Astrocyte (in vitro differentiated cells and primary cell): ENCODE measurements around the gene DPF3. TPM values are rescaled to one million over a fixed set of nuclear protein-coding genes. Genes with fewer than 3 reads are reported as not detected.

Experiments used
- DNase-seq: peaks from one replicate; pipeline ENCODE4 v3.0.0-alpha.2; 2010; ENCODE audit warnings: low read depth
- FAIRE-seq: peaks from 2 replicates; lab custom pipeline; 2011; peaks lifted over from hg19 to GRCh38; lab: Jason Lieb, UNC
- H2AFZ ChIP-seq: 2 replicates; pipeline ENCODE4 v1.6.0; 2012; ENCODE audit warnings: low read depth, low read length, inconsistent platforms
- H3K27ac ChIP-seq: 2 replicates; pipeline ENCODE4 v1.5.1; 2011; ENCODE audit warnings: low read depth, low read length, inconsistent platforms
- H3K27me3 ChIP-seq: 2 replicates; pipeline ENCODE4 v1.6.0; 2011; ENCODE audit warnings: low read length, inconsistent platforms; ENCODE audit not compliant: insufficient read depth
- H3K36me3 ChIP-seq: 2 replicates; pipeline ENCODE4 v1.5.1; 2011; ENCODE audit warnings: low read length, inconsistent platforms; ENCODE audit not compliant: insufficient read depth
- H3K4me1 ChIP-seq: 2 replicates; pipeline ENCODE4 v1.5.1; 2011; ENCODE audit warnings: low read length, inconsistent platforms; ENCODE audit not compliant: insufficient read depth
- H3K4me2 ChIP-seq: 2 replicates; pipeline ENCODE4 v1.6.0; 2012; ENCODE audit warnings: low read length, inconsistent platforms
- H3K4me3 ChIP-seq: 2 replicates; pipeline ENCODE4 v1.5.1; 2011; ENCODE audit warnings: low read depth, mild to moderate bottlenecking, low read length, inconsistent platforms; ENCODE audit not compliant: insufficient read depth
- H3K79me2 ChIP-seq: 2 replicates; pipeline ENCODE4 v1.6.0; 2012; ENCODE audit warnings: mild to moderate bottlenecking, low read length, inconsistent platforms; ENCODE audit not compliant: insufficient read depth
- H3K9ac ChIP-seq: 2 replicates; pipeline ENCODE4 v1.6.0; 2012; ENCODE audit warnings: mild to moderate bottlenecking, low read length, inconsistent platforms
- H3K9me3 ChIP-seq: 2 replicates; pipeline ENCODE4 v1.5.1; 2012; ENCODE audit warnings: low read depth, mild to moderate bottlenecking, low read length, inconsistent platforms; ENCODE audit not compliant: insufficient read depth
- H4K20me1 ChIP-seq: 2 replicates; pipeline ENCODE4 v1.6.0; 2012; ENCODE audit warnings: low read length, inconsistent platforms; ENCODE audit not compliant: insufficient read depth
- H3K27ac Mint-ChIP-seq: one replicate; pipeline ENCODE4 v1.8.0; 2021; ENCODE audit warnings: mild to moderate bottlenecking, mixed read lengths; ENCODE audit not compliant: unreplicated experiment
- H3K27me3 Mint-ChIP-seq: one replicate; pipeline ENCODE4 v1.8.0; 2021; ENCODE audit warnings: low read depth, mixed read lengths; ENCODE audit not compliant: unreplicated experiment
- H3K36me3 Mint-ChIP-seq: one replicate; pipeline ENCODE4 v1.8.0; 2021; ENCODE audit warnings: low read depth, mixed read lengths; ENCODE audit not compliant: unreplicated experiment
- H3K4me1 Mint-ChIP-seq: one replicate; pipeline ENCODE4 v1.8.0; 2021; ENCODE audit warnings: low read depth, mixed read lengths; ENCODE audit not compliant: unreplicated experiment
- H3K4me3 Mint-ChIP-seq: one replicate; pipeline ENCODE4 v1.8.0; 2021; ENCODE audit warnings: mild to moderate bottlenecking, moderate library complexity, mixed read lengths; ENCODE audit not compliant: unreplicated experiment
- H3K9me3 Mint-ChIP-seq: one replicate; pipeline ENCODE4 v1.8.0; 2021; ENCODE audit warnings: mild to moderate bottlenecking, mixed read lengths; ENCODE audit not compliant: unreplicated experiment
- EZH2 ChIP-seq: IDR thresholded peaks from 2 replicates; pipeline ENCODE4 v1.6.1; 2012; ENCODE audit warnings: mild to moderate bottlenecking, low read length, inconsistent platforms; ENCODE audit not compliant: insufficient read depth
- total RNA-seq: library from RNA; stranded (reverse); gene quantifications from 2 replicates; pipeline ENCODE4 v1.2.1, GENCODE V29; 2021
- TF ChIP-seq, protein P1 (sequence below): IDR thresholded peaks from 2 replicates; pipeline ENCODE4 v1.5.1; 2011; ENCODE audit warnings: low read depth, mild to moderate bottlenecking, inconsistent platforms, low read length, moderate library complexity; ENCODE audit not compliant: insufficient read depth

The DPF3 gene
- total RNA-seq, 1 donor from 2014 or later = 2.4 TPM

DNA sequence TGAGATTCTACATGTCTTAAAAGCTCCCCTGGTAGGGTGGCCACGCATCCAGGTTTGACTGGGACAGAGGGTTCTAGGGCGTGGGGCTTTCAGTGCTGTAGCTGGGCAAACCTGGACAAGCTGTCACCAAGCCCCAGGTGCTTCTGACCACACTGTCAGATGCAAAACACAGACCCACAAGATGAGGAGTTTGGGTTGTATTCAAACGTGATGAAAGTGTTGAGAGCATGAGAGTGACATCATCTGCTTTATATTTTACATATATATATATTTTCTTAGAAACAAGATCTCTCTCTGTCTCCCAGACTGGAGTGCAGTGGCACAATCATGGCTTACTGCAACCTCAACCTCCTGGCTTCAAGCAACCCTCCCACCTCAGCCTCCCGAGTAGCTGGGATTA, 210.1 kb downstream of the DPF3 start:
- H3K9me3 ChIP-seq = no peaks in the 10 kb centered on the region
- no peaks in the 10 kb centered on the region for H3K79me2 ChIP-seq
- FAIRE-seq = no peak
- no peak overlapping the region for H3K27ac ChIP-seq
- H3K4me1 ChIP-seq = peaks cover 17% of the 10 kb centered on the region
- no peak overlapping the region for H3K27ac Mint-ChIP-seq
- DNase-seq = no peak
- TF ChIP-seq, protein P1, sequence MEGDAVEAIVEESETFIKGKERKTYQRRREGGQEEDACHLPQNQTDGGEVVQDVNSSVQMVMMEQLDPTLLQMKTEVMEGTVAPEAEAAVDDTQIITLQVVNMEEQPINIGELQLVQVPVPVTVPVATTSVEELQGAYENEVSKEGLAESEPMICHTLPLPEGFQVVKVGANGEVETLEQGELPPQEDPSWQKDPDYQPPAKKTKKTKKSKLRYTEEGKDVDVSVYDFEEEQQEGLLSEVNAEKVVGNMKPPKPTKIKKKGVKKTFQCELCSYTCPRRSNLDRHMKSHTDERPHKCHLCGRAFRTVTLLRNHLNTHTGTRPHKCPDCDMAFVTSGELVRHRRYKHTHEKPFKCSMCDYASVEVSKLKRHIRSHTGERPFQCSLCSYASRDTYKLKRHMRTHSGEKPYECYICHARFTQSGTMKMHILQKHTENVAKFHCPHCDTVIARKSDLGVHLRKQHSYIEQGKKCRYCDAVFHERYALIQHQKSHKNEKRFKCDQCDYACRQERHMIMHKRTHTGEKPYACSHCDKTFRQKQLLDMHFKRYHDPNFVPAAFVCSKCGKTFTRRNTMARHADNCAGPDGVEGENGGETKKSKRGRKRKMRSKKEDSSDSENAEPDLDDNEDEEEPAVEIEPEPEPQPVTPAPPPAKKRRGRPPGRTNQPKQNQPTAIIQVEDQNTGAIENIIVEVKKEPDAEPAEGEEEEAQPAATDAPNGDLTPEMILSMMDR = no peak
- H2AFZ ChIP-seq = no peak overlapping the region
- no peak overlapping the region for H3K4me3 Mint-ChIP-seq
- H4K20me1 ChIP-seq = no peaks in the 10 kb centered on the region
- H3K4me1 Mint-ChIP-seq = peaks cover 16% of the 10 kb centered on the region
- H3K9me3 Mint-ChIP-seq = peaks cover 11% of the 10 kb centered on the region
- H3K4me2 ChIP-seq = no peak overlapping the region
- no peaks in the 10 kb centered on the region for H3K27me3 ChIP-seq
- no peak overlapping the region for H3K9ac ChIP-seq
- H3K36me3 ChIP-seq = no peaks in the 10 kb centered on the region
- peaks cover 6% of the 10 kb centered on the region for H3K36me3 Mint-ChIP-seq
- H3K4me3 ChIP-seq = no peak overlapping the region
- H3K27me3 Mint-ChIP-seq = no peaks in the 10 kb centered on the region

DNA sequence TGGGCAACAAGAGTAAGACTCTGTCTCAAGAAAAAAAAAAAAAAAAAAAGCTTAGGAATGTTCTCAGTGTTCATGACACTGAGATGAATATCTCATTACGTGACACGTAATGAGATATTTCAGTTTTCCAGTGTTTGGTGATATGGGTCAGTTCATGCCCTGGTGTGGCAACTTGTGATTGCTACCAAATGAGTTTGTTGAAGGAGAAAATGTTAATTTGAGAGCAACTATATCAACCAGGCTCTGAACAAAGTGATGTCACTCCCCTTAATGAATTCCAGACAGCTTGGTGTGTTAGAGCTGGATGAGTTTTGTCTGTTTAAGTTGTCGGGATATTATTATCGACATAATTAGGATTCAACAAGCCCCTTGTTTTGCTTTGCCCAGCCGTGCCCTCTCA, 211.7 kb downstream of the DPF3 start:
- no peak overlapping the region for H3K4me2 ChIP-seq
- peaks cover 11% of the 10 kb centered on the region for H3K9me3 Mint-ChIP-seq
- peak overlapping the region; percentile 21 for H3K27ac ChIP-seq
- peaks cover 19% of the 10 kb centered on the region for H3K4me1 Mint-ChIP-seq
- no peak overlapping the region for H2AFZ ChIP-seq
- H4K20me1 ChIP-seq = no peaks in the 10 kb centered on the region
- FAIRE-seq = peak; percentile 79
- no peaks in the 10 kb centered on the region for H3K9me3 ChIP-seq
- no peaks in the 10 kb centered on the region for H3K36me3 ChIP-seq
- H3K27me3 ChIP-seq = no peaks in the 10 kb centered on the region
- no peak overlapping the region for H3K27ac Mint-ChIP-seq
- DNase-seq = no peak
- TF ChIP-seq EZH2 = no peak
- TF ChIP-seq, protein P1 = no peak
- H3K36me3 Mint-ChIP-seq = peaks cover 3% of the 10 kb centered on the region
- no peak overlapping the region for H3K9ac ChIP-seq
- no peak overlapping the region for H3K4me3 ChIP-seq
- H3K79me2 ChIP-seq = no peaks in the 10 kb centered on the region
- no peak overlapping the region for H3K4me3 Mint-ChIP-seq
- no peaks in the 10 kb centered on the region for H3K27me3 Mint-ChIP-seq
- H3K4me1 ChIP-seq = peaks cover 33% of the 10 kb centered on the region

DNA sequence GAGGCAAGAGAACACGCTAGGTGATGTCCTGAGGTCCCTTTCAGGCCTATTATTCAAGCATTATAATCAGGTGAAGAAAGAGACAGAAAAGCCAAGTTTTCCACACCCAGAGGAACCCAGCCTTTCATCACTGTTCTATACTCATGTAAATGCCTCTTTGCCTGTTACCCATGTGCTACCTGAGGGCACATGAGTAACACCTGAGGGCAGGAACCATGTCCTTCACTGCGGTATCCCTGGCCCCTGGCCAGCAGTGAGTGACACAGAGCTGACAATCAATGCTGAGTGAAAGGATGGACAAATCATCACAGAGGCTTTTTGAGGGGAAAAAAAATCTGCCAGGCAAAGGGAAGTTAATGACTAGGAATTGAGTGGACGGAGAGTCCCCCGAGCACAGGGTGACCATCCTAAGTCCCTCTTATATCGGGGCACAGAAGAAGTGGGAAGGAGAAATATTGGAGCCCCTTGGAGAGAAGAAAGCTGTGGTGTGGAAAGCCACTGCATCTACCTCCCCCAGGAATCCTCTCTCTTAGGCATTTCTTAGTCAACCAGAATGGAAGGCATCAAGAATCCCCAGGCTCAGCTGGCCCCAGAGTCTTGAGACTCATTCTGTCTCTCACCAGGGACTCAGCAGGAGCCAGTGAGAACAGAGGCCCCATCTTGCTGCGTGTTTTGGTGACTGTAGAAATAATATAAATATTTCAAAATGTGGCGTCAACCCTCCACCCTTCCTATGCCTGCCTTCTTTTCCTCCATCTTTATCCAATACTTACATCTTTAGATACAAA, 212.9 kb downstream of the DPF3 start:
- H3K9ac ChIP-seq = no peak overlapping the region
- no peak for TF ChIP-seq EZH2
- TF ChIP-seq, protein P1 = no peak
- peaks cover 33% of the 10 kb centered on the region for H3K4me1 ChIP-seq
- peaks cover 18% of the 10 kb centered on the region for H3K4me1 Mint-ChIP-seq
- FAIRE-seq (no peak), DNase-seq (no peak)
- no peak overlapping the region for H3K4me2 ChIP-seq
- no peaks in the 10 kb centered on the region for H4K20me1 ChIP-seq
- H2AFZ ChIP-seq = no peak overlapping the region
- no peak overlapping the region for H3K27ac ChIP-seq
- no peaks in the 10 kb centered on the region for H3K79me2 ChIP-seq
- H3K9me3 Mint-ChIP-seq = peaks cover 15% of the 10 kb centered on the region
- H3K36me3 Mint-ChIP-seq = peaks cover 8% of the 10 kb centered on the region
- H3K27me3 Mint-ChIP-seq = no peaks in the 10 kb centered on the region
- H3K36me3 ChIP-seq = no peaks in the 10 kb centered on the region
- no peaks in the 10 kb centered on the region for H3K9me3 ChIP-seq
- H3K27me3 ChIP-seq = no peaks in the 10 kb centered on the region
- no peak overlapping the region for H3K4me3 Mint-ChIP-seq
- H3K27ac Mint-ChIP-seq = no peak overlapping the region
- H3K4me3 ChIP-seq = no peak overlapping the region
